Stimulated activated CD8-positive, alpha-beta memory T cell treated with anti-CD3 and anti-CD28 coated beads, Interleukin-7, amount 100 ng/mL, for 4 hours (primary cell): ENCODE results near the gene S1PR5.

Source experiments
- DNase-seq, 2 donors: peaks; one replicate each; pipeline ENCODE4 v3.0.0-alpha.2; 2020; ENCODE audit warnings: low read depth in 2 of 2

The S1PR5 gene

GRCh38 chr19:10514211-10515145, 2.8 kb downstream of the S1PR5 start:
- peak in 1 of 2 donors; percentile 40 for DNase-seq

- no peak for DNase-seq
These were observed 4.0 kb downstream of the S1PR5 start for GRCh38 chr19:10513223-10513622.

DNA sequence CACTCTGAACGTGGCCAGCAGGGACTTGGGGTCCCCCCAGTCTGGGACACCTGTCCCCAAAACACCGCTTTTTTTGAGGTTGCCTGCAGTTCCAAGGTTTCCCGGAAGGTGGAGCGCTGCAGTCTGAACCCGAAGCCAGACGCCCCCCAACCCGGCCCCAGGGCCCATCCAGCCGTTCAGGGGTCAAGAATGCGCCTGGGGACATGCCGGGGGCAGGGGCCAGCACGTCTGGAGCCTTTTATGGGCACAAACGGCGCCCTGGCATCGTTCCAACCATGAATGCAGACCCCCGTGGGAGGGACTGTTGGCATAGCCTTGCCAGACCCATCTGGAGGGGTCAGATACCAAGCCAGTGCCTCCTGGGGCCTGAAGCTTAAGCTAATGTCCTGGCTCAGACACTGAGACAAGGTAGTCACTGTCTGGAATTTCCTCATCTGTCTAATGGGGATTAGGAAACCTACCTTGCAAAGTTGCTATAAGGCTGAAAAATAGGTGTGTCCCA, 6.9 kb downstream of the S1PR5 start:
- peak in 1 of 2 donors; percentile 36 for DNase-seq

- DNase-seq: no peak
These were observed 8.5 kb downstream of the S1PR5 start for GRCh38 chr19:10508707-10509106.

- DNase-seq: no peak
These were observed 9.2 kb downstream of the S1PR5 start for GRCh38 chr19:10508036-10508435.

GRCh38 chr19:10505583-10506229, 11.5 kb downstream of the S1PR5 start:
- DNase-seq: peak; percentile 64 to 67

- no peak for DNase-seq
These were observed 14.1 kb downstream of the S1PR5 start, which contains the start of gene KEAP1 for GRCh38 chr19:10503002-10503789. Gene KEAP1, minus strand, starts transcription at chr19:10503356. Its CDS starts 3,323 bp downstream, at chr19:10500033.

DNA sequence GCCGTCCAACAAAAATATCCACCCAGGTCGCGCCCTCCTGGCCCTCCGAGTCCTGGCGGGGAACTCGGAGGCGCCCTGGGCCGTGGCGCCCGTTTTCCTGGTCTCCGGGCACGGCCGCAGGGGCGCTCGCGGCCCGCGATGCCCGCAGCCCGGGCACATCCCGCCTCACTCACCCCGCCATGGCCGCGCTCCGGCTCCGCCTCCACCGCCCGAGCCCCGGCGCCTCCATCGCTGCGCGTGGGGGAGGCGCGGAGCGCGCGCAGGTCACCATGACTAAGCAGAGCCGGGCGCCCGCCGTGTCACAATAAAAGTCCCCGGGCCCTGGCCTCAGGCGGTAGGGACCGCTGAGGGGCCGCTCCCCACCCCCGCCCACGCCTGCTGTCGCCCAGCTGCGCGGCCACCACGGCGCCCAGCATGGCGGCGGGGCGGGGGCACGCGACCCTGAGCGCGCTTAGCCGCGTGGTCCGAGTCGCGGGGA, 14.7 kb downstream of the S1PR5 start:
- peak; percentile 78 to 88 for DNase-seq

GRCh38 chr19:10501971-10502523, 15.2 kb downstream of the S1PR5 start:
- peak in 1 of 2 donors; percentile 34 for DNase-seq

DNA sequence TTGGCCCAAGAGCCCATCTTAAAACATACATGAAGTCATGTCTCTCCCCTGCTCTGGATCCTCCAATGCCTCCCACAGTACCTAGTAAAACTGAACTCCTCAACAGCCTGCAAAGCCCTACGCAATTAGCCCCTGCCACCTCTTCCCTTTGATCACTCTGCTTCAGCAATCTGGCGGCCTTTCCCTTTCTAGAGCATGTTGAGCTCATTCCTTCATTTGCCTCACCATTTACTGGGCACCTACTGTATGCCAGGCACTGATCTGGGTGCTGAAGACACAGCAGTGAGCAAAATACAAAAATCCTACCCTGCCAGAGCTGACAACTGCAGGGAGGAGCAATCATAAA, 17.0 kb downstream of the S1PR5 start:
- DNase-seq: no peak

DNA sequence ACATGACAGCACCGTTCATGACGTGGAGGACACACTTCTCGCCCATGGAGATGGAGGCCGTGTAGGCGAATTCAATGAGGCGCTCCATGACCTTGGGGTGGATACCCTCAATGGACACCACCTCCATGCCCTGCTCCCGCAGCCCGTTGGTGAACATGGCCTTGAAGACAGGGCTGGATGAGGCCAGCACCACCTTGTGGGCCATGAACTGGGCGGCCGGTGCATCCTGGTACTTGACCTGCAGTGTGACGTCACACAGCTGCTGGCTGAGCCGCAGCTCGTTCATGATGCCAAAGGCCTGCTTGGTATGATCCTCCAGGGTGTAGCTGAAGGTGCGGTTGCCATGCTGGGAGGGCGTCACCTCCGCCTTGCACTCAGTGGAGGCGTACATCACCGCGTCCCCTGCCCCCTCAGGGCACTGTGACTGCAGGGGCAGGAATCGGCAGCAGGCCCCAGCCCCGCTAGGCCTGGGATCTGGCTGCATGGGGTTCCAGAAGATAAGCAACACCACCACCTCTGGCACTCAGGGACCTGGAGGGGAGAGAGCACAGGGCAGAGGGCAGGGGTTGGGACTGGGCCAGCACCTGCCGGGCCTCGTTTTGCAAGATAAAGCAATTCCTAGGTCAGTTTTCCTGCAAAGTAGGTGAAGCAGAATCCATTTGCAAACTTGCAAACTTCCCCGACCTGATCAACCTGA, 17.5 kb downstream of the S1PR5 start:
- DNase-seq: no peak

- DNase-seq: no peak
These were observed 19.9 kb downstream of the S1PR5 start for GRCh38 chr19:10497371-10497770.

DNA sequence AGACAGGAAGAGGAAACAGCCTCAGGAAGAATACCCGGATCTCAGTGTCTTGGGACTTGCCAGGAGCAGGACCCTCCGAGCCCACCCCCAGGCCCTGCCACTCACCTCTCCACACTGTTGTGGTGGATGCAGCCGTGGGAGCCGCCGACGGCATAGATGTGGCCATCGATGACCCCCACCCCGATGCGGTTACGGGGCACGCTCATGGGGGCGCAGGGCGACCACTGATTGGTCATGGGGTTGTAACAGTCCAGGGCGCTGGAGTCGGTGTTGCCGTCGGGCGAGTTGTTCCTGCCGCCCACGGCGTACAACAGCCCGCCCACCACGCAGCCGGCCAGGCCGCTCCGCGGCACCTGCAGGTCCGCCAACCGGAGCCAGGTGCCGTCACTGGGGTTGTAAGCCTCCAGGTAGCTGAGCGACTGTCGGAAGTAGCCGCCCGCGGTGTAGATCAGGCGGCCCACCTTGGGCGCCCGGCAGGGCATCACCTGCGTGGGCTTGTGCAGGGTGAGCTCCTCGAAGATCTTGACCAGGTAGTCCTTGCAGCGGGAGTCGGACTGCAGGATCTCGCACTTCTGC, 25.7 kb downstream of the S1PR5 start:
- DNase-seq: no peak

DNA sequence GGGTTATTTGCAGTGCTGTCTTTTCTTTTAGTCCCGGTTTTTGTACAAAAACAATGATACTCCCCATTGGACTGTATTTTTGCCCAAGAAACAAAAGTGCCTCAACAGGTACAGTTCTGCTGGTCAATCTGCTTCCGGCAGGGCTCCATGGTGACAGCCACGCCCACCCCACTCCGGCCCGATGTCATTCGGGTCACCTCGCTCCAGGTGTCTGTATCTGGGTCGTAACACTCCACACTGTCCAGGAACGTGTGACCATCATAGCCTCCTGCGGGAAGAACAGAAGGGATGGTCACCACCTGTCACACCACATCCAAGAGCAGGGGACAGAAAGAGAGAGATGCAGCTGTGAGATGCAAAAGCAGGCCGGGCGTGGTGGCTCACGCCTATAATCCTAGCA, 30.7 kb downstream of the S1PR5 start:
- no peak for DNase-seq

- peak; percentile 85 to 87 for DNase-seq
These were observed 38.3 kb downstream of the S1PR5 start for GRCh38 chr19:10478903-10479384.

DNA sequence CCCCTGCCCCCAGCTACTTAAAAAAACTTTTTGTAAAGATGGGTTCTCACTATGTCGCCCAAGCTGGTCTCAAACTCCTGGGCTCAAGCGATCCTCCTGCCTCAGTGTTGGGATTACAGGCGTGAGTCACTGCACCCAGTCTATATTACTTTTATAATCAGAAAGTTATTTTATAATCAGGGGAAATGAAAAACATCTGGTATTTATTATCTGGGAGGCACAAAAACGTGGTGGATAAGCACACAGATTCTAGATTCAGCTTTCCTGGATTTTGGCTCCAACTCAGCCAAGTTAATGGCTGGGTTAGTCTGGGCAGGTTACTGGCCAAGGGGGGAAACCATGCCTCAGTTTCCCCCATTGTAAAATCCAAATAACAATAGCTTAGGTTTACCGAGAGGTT, 38.8 kb downstream of the S1PR5 start:
- DNase-seq: no peak

DNA sequence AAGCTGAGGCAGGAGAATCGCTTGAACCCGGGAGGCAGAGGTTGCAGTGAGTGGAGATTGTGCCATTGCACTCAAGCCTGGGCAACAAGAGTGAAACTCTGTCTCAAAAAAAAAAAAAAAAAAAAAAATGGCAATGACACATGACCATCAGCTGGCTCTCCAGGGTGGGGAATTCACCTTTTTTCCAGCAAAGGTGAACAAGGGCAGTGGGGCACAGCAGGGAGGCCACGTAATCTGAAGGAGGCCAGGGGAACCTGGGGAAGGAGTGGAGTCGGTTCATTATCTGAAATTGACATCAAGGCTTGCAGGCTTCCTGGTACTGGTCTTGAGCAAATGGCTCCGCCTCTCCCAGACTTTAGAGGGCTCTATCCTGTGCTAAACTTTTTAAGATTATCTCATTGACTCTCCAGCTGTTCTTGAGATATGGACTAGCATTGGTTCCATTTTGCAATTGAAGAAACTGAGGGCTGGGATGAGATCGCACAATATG, 42.2 kb downstream of the S1PR5 start:
- DNase-seq: no peak

GRCh38 chr19:10473192-10473591, 44.1 kb downstream of the S1PR5 start:
- no peak for DNase-seq

GRCh38 chr19:10471909-10472308, 45.3 kb downstream of the S1PR5 start:
- DNase-seq: no peak

DNA sequence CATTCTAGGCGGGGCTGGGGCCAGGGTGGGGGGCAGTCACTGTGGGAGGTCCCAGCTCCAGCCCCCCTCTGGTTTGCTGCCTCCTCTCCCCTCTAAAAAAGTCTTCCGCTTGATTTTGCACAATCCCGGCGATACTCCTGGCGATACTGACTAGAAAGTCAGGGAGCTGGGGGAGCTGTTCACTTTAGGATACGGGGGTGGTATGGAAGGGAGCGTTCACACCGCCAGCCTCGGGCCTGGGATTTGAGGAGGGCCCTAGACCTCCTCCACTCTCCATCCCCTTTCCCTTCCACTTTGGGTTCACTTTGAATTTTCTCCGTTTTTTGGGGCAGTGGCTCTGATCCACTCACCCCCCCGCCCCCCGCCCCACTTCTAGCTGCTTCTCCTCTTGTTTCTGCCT, 49.1 kb downstream of the S1PR5 start:
- no peak for DNase-seq
